Activated CD4-positive, alpha-beta T cell treated with anti-CD3 and anti-CD28 coated beads, Interleukin-2, amount 50 U/mL, for 16 hours (primary cell): Measurements from ENCODE around the gene MSRB1.
"Not testable (repeated sequence)": the region's sequence is repeated elsewhere in the genome, so short reads cannot be mapped to it uniquely, and the experiment has no call there.

ENCODE experiments used
- DNase-seq: peaks from one replicate; pipeline ENCODE4 v3.0.0-alpha.2; 2020

MSRB1 gene

DNA sequence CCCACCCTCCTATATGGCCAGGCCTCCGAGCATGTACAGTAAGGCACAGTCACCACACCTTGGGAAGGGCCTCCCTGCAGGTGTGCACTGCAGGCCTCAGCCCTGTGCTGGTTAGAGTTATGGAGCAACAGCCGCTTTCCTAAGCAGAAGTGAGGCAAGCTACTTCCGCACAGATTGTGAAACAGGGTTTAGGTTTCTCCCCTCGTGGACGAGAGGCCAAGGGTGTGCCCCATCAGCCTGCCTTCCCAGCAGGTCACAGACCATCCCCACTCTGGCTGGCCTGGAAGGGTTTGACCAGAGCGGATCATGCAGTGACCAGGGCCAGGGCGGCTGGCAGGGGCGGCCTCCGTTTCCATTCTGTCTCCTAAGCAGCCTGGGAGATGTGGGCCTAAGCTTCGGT is 4.7 kb downstream of the MSRB1 start:
- DNase-seq = no peak

DNA sequence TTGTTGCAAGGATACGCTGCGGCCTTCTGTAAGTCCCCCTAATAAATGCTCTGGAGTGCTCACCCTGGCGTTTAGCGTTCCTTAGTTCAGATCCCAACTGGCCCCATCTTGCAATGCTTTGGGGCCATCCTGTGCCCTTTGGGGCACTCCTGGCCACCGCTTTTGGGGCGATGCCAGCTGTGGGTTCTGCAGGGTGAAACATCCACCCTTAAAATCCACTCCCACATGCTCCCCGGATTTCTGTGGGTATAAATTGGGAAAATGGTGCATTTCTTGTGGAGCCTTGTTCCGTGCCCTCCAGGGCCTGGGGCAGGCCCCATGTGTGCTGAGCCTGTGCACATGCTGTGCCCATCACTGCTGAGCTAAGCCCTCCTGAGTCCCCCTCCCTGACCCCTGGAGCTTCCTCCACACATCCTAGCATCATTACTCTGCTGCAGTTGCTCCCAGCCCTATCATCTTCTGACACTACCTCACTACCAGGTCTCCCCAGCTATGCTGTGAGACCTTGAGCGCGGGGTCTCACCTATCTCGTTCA is 6.0 kb downstream of the MSRB1 start:
- DNase-seq = no peak

DNA sequence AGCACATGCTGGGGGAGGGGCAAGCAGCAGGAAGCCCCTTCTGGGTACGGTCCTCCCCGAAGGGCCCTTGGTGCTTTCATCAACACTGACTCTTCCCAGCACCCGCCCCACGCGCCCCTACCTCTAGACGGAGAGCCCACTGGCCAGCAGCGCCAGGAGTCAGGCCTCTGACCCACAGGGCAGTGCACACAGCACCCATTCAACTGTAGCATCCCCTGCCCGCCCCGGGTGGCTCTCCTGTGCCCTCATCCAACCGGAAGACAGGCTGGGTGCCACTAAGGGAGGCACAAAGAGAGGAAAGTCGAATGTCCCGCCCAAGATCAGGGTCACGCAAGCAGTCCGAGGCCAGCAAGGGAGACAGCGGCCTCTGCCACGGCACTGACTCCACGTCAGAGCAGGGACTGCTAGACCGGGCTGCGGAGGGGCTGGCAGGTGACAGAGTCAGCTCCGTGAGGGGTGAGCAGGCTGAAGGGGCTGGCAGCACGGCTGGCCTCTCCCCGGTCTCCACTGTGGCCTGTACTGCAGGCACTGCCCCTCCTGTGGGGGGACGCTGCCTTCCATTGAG is 9.8 kb downstream of the MSRB1 start:
- DNase-seq = no peak

DNA sequence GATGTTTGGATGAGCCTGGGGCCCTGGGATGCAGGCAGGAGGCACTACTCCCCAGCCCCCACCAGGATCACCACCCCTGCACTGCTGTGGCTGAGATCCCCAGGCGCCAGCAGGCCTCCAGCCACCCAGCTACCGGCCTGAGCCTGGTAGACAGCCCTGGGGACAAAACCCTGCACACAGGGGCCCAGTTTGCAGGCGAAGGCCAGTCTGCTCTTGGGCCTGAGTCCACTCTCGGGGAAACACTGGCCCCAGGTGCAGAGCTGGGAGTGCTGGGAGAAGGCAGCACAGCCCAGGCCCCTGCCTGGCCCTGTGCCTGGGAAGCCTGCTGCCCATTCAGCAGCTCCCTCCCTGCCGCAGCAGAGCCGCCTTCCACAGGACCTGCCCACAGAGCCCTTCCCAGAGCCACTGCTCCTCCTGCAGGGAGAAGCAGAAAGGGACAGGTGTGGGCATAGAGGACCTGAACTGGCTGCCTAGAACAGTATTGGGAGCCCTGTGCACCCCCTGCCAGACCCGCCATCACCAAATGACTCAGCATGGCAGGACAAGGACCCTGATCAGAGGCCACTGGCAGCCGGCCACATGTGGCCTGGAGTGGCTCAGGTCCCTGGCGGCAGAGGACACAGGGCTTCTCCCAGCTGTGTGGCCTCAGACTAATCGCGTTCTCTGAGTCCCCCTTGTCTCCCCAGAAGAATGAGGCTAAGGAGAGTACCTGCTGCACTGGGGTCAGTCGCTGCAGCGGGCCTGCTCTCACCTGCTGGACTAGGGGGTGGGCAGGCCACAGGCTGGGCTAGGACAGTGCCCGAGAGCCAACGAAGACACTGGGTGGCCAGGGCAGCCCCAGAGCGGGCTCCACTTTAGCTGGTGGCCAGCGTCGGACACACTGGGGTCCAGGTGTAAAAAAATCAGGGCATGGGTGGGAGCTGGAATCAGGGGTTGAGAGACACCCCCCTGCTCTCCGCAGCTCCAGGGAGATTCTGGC is 10.7 kb downstream of the MSRB1 start:
- no peak for DNase-seq

DNA sequence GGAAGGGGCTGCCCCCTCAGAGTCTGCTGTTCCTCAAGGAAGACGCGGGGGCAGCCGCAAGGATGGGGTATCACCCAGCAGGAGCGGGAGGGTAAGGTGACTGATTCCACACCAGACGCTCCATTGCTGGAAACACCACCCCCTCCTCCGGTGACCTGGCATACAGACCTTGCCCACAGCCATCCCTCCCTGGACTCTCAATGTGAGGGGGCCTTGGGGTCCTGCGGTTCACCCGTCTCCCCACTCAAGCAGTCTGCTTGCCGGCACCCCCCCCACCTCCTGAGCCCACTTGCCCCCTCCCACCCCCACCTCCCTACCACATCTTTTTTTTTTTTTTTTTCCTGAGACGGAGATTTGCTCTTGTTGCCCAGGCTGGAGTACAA is 12.7 kb downstream of the MSRB1 start:
- DNase-seq = no peak

DNA sequence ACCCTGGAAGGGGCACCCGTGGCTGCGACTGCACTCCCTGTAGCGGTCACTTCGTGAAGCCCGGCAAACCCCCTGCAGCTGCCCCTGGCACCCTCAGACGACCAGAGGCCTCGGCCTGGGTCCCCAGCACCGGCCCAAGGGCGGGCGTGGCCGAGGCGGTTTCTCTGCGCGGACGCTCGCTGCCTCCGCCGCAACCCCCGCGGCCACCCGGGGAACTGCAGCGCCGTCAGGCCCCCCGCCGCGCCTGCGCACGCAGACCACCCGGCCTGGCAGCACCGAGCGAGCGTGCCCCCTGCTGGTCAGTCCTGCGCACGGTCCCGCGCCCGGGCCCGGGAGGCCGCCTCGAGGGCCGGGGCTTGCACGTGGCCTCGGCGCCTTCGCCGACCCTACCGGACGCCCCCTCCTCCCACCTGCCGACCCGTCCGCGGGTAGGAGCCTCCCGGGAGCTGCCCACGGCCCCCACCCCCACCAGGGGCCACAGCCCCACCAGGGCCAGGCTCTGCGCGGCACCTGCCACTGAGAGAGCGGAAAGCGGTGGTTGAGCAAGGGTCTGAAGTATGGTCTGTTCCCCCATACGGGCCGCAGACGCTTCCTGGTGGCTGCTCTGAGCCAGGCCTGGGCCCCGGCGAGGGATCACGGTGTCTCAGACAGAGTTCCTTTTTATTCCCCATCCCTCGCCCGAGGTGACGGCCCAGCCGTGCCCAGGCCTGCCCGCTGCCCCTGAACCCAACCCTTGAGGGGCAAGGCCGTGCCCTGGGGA is 13.2 kb downstream of the MSRB1 start:
- peak; percentile 92 for DNase-seq

DNA sequence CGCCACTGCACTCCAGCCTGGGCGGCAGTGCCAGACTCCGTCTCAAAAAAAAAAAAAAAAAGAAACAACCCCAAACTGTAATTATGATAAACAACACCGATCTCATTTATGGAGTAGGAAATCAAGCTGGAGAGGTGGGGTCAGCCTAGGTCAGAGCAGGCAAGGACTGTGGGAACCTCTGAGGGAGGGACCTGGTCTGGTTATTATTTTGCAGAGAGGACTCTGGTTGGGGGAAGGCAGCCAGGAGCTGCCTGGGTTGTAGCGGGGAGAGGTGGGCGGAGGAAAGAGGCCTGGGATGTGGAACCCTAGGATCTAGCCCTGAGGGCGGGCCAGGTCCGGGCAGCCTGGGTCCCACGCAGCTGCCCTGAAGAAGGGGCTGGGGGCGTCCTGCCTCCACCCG is 13.9 kb downstream of the MSRB1 start:
- DNase-seq = no peak

DNA sequence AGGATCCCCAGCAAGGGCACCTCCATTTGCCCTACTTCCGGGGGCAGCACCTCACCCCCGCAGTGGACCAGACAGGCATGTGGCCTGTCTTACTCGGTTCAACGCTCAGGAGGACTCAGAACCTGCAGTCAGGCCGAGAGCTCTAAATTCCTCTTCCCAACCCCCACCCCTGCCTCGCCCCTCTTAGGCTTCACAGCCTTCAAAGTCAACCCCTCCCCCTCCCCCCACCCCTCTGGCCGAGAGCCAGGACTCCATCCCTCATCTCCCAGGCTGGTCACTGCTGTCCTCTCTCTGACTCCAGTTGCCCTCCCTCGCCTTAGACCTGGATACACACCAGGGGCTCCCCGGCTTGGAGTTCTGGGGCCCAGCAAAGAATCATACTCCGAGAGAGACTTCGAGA is 16.7 kb downstream of the MSRB1 start:
- DNase-seq = no peak

DNA sequence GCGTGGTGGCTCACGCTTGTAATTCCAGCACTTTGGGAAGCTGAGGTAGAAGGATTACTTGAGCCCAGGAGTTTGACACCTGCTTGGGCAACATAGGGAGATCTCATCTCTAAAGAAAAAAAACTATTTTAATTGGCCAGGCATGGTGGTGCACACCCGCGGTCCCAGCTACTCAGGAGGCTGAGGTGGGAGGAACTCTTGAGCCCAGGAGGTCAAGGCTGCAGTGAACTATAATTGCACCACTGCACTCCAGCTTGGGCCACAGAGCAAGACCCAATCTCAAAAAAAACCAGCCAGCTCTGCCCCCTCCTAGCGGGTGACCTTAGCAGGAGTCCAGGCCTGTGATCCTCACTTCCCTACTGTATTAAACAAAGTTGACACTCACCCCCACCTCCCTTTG is 18.9 kb downstream of the MSRB1 start:
- no peak for DNase-seq

DNA sequence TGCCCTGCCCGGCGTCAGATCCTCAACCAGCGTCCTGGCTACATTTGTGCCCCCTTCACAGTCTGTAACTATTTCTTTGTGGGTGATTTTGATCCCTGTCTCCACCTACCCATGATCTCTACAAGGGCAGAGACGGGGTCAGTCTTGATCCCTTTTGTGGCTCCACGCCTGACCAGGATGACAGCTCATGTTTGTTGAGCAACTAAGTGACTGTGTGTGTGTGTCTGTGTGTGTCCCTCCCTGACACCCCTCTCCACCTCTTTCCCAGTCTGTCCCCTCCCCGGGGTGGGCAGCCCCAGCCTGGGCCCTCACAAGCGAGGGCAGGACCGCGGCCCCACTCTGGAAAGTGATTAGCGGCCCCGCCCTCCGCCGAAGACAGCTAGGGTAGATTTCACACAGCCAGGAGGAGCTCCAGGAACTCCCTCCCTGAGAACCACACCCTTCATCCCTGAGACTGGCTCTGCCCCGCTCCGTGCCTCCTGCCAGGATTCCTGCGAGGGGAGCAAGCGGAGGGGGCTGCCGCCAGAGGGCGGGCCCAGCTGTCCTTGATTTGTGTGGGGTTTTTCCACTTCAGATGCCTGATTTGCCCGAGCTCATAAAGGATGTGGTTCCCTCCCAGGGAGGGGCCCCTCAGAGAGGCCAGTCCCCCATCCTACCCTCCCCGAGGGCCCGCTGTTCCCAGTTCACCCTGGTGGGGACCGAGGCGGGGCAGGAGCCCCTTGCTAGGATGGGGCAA is 19.5 kb downstream of the MSRB1 start:
- no peak for DNase-seq

DNA sequence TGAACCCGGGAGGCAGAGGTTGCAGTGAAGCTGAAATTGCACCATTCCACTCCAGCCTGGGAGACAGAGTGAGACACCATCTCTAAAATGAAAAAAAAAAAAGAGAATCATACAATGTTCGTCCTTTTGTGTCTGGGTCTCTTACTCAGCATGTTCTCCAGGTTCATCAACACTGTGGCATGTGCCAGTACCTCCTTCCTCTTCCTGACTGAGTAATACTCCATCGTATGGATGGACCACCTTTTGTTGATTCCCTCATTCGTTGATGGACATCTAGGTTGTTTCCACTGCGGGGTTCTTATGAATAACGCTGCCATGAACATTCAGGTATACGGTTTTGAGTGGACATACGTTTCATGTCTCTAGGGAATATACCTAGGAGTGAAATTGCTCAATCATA is 20.6 kb downstream of the MSRB1 start:
- no peak for DNase-seq

DNA sequence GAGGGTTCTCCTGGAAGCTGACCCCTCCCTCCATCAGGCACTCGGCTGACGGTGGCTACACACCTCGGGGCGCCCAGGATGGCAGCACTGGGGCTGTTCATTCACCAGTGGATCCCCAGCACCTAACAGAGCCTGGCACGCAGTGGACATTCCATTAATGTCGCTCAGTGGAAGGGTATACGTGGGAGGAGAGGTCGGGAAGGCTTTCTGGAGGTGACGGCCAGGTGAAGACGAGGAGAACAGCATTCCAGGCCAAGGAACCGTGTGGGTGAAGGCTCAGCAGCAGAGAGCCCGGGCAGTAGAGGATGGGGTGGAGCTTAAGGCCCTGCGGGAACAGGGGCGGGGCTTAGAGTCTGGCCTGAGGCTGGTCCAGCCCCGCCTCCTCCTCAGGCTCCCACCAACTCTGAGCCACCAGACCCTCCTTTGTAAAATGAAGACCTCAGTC is 22.2 kb downstream of the MSRB1 start:
- DNase-seq = no peak

DNA sequence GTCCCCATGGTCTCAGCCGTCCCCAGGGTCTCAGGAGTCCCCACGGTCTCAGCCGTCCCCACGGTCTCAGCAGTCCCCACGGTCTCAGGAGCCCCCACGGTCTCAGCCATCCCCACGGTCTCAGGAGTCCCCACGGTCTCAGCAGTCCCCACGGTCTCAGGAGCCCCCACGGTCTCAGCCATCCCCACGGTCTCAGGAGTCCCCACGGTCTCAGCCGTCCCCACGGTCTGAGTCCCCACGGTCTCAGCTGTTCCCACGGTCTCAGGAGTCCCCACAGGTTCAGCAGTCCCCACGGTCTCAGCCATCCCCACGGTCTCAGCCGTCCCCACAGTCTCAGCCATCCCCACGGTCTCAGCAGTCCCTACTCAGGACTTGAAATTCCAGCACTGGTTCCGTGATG is 22.9 kb downstream of the MSRB1 start:
- not testable (repeated sequence) for DNase-seq

DNA sequence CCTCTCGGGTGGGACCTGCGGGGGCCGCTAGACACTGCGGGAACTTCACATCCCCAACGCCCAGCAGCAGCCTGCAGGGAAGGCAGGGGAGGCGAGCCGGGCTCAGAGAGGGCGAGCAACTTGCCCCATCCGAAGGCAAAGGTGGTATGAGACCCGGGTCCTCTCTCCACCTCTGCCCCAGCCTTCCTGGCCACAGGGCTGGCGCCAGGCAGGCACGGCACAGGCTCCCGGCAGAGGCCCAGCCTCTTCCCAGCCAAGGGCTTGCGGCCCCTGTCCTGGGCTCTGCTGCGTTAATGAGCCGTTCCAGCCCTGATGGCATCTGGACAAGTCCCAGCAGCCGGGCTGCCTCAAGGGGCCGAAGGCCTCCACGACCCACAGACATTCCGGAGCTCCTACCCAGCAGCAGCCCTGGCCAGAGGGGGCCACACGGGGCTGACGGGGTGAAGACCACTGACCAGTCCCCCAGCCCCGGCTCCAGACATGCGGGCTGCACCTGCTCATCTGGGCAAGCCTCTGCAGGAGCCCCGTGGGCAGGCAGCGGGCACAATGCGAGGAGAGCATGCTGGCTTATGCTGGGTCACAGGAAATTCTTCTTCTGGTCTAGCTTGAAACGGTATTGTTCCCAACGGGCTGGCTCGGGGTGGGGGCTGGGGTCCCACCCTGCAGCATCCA is 23.5 kb downstream of the MSRB1 start:
- no peak for DNase-seq

DNA sequence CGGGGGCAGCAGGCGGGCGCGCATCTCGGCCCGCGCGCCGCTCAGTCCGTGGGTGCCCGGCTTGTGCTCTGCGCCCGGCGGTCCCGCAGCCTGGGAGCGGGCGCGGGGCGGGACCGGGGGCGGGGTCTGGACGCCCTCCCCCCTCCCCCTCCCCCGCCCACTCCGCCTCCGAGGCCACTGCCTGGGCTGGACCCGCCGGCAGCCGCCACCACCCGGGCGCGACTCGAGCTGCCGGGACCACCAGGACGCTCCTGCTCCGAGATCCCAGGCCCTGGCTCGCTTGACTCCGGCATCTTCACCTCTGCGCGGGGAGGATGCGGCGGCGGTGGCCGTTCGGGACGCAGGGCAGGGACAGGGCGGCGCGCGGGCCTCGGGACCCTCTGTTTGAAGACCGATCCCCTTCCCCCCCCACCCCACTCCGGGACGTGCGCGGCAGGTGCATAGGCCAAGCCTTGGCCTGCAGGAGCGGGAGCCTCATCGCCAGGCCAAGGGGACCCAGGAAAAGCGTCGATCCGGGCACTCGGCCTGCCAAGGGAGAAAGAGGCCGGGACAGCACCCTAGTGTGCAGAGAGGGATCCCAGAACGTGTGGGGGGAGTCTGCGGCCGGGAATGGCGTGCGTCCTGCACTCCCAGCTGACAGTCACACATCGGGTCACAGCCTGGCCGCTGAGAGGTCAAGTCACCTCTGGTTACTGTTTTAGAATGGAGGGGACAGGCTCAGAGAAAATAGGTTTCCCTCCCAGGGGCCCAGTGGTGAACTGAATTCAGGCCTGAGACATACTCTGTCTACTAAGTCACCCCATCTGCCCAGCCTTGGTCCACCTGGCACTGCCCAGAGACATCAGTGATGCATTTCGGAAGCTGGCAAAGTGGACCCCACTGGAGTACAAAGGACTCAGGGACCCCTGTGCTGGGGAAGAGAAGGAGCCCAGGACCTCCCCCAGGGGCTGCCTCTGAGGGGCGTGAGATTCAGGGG is 24.4 kb downstream of the MSRB1 start, which contains the start of gene HS3ST6:
HS3ST6 (minus strand) TSS at position 65 of the 976 bp plus-strand sequence. CDS start 92 bp downstream, outside the sequence.
- DNase-seq = no peak

DNA sequence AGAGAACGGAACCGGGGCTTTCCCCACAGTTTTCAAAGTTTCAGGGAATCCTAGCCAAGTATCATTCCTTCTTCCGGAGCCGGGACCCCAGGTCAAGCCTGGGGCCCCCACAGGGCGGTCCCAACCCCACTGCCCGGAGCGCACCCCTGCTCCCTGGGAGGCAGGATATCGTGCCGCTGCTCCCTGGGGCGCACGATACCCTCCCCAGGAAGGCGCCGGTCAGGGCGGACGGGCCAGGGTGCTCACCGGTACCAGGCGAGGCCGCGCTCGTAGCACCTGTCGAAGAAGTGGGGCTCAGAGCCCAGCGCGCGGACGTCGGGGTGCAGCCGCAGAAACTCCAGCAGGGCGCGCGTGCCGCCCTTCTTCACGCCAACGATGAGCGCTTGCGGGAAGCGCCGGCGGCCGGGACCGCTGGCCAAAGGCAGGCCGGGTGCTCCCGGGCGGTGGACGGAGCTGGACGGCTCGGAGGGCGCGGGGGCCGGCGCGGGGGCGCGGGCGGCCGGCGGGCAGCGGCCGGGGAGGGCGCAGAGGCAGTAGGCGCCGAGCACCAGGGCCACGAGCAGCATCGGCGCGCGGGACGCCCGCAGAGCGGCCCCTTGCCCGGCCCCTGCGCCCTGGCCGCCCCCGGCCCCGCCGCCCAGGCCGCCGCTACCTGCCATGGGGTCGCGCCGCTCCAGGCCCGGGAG is 25.2 kb downstream of the MSRB1 start:
- no peak for DNase-seq

DNA sequence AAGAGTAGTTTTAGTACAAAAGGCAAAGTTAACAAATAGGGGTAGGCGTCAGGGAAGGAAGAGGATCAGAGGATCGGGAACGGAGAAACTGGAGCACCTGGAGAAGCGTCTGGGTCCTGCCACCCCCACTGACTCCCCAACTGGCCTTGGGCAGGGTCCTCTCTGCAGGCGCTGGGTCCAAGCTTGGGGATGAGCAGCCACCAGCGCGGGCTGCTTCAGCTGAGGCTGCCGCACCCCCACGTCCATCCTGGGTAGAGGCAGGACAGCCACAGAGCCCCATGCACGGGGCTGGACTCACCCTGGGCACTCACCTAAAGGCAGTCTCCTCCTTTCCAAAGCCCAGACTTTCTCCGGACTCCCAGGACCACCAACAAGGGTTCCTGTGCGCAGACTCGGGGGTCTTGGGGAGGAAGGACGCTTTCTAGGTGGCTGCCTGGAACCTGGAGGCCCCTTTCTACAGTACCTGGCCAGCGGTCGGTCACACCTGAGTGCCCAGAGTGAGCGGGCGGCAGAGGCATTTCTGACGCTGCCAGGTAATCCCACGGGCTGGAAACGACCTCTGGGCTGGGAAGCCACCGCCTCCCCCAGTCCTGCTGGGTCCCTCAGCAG is 25.8 kb downstream of the MSRB1 start:
- DNase-seq = no peak

DNA sequence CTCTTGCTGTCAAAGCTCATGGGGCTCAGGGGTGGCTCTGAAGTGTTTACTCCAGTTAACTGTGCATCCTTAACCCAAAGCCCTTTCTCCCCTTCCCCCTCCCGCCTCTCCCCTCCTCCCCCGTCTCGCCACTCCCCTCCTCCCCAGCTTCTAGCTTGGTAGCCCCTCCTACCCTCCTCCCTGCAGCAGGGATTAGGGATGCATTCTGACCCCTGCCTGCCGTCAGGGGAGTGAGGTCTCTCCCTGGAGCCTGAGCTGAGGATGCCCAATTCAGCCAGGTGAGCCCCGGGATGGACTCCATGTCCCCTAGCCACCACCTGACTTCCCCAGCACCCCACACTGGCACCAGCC is 26.4 kb downstream of the MSRB1 start:
- DNase-seq = no peak

DNA sequence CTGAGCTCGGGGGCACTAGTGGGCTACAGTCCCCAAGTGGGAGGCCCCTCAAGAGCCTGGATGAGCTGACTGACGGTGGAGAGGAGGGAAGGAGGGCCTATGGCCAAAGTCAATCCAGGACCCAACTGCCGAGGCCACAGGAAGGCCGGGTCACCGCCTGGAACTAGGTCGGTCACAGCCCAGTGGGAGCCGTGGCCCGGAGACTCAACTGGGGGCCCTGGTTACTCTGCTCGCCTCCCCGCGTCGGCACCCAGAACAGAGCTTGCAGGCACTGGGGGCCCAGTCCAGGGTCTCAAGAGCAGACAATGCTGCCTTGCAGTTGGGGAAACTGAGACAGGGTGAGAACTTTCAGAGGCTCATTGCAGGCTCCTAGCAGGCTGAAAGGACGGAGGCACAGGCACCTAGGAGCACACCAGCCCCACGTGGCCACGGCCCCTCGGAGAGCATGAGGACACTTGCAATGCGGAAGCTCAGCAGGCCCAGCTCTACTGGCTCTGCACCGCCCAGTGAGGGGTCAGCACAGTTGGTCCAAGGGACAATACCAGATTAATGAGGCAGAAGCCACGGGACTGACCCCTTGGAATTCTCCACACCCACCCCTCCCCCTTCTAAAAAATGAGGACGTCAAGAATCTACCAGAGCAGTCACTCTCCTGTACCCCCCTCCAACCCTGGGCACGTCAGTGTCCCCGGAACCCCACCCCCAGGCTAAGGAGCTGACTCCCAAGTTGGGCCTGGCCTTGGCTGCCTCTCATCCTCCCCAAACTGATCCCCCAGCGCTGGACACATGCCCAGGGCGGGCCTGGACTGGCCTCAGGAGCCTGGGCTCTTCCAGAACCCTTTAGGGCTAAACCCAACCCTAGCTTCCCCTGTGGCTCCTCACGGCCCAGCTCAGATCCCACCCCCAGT is 27.0 kb downstream of the MSRB1 start:
- DNase-seq = no peak
